NK-92 (cell line): ENCODE data around the gene OR52H1.

ENCODE experiments used
- DNase-seq: peaks from one replicate; lab custom pipeline; 2025; ENCODE audit not compliant: unreplicated experiment; lab: John Stamatoyannopoulos, UW

OR52H1 gene

DNA sequence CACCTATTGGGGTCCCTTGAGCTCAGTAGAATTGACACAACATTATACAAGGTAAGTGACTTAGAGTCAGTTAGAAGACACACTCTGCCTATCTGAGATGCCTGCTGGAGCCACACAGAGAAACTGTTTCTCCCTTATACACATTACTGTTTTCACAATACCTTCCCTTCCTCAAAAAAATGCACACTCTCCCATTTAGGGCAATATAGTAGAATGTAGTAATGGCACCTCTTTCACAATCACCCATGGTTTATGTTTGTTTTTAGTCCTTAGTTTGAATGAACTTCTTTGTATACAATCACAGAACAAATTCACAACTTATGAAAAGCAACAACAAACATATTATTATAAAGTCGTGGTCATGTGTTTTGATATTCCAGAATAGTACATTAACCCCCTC is 14.3 kb downstream of the OR52H1 start:
- no peak for DNase-seq

DNA sequence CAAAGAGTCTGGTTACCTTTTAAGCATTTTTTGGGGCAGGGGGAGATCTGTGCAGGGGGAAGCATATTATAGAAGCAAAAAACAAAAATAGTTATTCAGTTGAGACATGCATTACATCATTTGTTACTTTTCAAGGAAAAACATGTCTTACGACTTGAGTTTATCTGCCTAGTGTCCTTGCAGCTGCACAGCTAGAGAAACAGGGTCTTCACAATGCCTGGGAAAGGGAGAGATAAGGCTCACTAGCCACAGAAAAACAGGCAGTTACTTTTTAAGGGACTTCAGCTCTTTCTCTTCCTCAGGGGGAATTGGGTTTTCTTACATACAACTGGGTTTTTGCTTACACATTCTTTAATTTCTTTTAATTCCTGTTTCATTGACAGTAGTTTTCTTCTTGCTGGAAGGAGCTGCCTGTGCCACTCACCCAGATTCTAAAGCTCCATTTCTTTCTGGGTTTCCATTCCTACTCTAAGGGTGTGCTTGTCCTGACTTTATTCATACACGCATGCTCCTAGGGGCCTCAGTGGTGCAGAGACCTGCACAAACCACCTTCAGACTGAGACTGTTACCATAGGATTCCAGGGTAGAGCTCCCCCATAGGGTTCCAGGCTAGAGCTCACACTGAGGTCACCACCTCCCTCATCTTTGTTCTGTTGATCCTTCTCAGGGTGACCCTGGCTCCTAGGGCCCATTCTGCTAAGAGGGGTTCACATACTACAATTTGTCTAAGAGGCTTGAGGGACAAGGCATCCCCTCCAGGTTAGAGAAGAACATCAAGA is 17.1 kb downstream of the OR52H1 start:
- no peak for DNase-seq

- DNase-seq = no peak
These were observed 19.8 kb downstream of the OR52H1 start for GRCh38 chr11:5528495-5528894.

- no peak for DNase-seq
These were observed 20.6 kb downstream of the OR52H1 start for GRCh38 chr11:5527716-5528115.

DNA sequence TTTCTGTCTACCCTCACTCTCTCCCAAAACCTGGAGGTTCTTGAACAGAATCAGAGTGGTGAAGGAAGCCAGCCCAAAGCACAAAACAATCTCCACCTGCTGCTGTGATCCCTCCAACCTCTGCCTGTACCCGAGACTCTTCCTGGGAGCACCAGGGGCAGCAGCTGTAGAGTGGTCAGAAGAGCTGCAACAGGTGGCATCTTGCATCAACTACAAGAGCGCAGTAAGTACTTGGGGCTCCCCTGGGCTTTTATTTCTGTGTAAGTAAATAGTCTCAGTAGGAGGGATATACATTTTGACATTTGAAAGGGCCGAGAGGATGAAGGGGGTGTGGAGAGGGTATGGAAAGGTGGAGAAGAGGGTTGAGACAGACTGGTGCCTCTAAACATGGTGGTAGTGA is 23.6 kb downstream of the OR52H1 start:
- DNase-seq = no peak

- DNase-seq = no peak
These were observed 26.0 kb downstream of the OR52H1 start for GRCh38 chr11:5522308-5522707.

- DNase-seq = no peak
These were observed 26.8 kb downstream of the OR52H1 start for GRCh38 chr11:5521540-5521939.

DNA sequence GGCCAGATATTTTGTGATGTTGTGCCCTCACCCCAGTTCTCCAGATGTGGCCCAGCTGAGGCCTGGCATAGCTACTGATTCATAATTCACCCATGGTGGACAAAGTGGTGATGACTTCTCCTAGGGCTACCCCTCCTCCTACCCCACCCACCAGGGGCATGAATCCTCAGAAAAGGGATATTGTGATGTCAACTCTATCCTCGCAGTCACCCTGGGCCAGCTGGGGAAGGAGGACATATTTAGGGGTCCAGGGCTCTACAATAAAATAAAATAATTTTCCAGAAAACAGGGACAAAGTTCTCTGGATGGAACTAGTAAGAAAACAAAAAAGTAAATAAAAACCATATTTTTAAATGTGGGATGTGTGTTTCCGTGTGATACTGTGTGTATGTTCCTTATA is 31.7 kb downstream of the OR52H1 start, which contains the start of gene UBQLNL:
TSS of gene UBQLNL (minus strand) at position 101 of the 400 bp plus-strand sequence. CDS start 258 bp downstream, outside the sequence.
- DNase-seq = no peak

GRCh38 chr11:5514841-5515240 is 33.5 kb downstream of the OR52H1 start:
- no peak for DNase-seq

DNA sequence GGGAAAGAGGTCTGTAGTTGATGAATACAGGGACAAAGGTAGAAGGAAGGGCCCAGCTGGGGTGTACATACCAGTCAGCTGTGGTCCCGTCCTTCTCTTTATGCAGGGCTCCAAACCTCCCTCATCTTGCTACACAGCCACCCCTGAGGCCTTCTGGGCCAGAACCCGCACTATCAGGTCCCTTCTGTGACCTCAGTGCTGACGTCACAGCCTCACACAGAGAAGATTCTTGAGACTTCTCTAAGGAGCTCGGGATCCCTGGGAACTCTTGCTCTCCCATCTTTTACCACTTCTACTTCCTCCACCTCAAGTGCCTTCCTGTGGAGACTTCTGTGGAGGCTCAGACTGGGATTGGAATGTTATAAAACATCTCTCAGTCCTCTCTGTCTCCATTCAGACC is 38.5 kb downstream of the OR52H1 start, which contains the start of gene UBQLN3:
TSS of gene UBQLN3 (minus strand) at position 155 of the 400 bp plus-strand sequence. CDS start 399 bp downstream, outside the sequence.
- no peak for DNase-seq

DNA sequence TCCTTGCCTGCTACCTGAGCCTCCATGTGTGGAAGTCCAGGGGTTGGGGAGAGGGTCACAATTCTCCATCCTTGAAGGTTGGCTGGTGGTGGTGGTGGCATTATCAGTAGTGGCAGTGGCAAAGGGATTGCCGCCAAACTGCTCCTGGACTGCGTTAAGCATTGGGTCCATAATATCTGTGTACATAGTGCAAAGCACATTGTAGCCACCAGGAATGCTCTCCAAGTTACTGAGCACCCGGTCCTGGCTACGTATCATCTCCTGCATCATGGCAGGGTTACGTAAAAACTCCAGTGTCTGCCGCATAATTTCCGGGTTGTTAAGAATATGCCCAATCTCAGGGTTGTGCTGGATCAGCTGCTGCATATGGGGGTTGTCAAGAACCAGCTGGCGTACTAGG is 39.7 kb downstream of the OR52H1 start:
- no peak for DNase-seq

DNA sequence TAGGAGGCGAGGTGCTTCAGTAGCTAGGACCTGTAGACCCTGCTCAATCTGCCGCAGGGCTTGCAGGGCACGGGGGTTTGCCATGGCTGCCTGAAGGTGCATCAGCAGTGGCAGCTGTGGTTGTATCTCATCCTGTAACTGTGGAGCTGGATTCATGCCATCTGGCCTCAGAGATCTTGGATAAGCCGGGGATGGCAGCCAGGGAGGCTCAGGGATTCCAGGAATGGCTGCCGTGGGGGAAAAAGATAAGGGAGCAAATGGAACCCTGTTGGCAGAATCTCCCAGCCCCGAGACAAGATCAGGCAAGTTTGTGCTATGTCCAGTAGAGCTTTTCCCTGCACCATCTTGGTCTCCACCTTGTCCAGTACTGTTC is 40.4 kb downstream of the OR52H1 start:
- no peak for DNase-seq

- DNase-seq = no peak
These were observed 41.0 kb downstream of the OR52H1 start for GRCh38 chr11:5507177-5507932.

GRCh38 chr11:5505363-5506048 is 42.8 kb downstream of the OR52H1 start:
- DNase-seq = no peak

- no peak for DNase-seq
These were observed 43.9 kb downstream of the OR52H1 start for GRCh38 chr11:5504403-5504921.

- DNase-seq = no peak
These were observed 47.9 kb downstream of the OR52H1 start for GRCh38 chr11:5500393-5500801.

GRCh38 chr11:5499671-5500070 is 48.7 kb downstream of the OR52H1 start:
- DNase-seq = no peak
